Measurements from ENCODE around the gene PSG5. TPM values are rescaled to one million over a fixed set of nuclear protein-coding genes. Genes with fewer than 3 reads are reported as not detected.
"Not testable (repeated sequence)": the region's sequence is repeated elsewhere in the genome, so short reads cannot be mapped to it uniquely, and the experiment has no call there.

Gene PSG5
- total and polyA plus RNA-seq, 2 experiments from 2014 or later: 0.32 TPM; not detected in 1

DNA sequence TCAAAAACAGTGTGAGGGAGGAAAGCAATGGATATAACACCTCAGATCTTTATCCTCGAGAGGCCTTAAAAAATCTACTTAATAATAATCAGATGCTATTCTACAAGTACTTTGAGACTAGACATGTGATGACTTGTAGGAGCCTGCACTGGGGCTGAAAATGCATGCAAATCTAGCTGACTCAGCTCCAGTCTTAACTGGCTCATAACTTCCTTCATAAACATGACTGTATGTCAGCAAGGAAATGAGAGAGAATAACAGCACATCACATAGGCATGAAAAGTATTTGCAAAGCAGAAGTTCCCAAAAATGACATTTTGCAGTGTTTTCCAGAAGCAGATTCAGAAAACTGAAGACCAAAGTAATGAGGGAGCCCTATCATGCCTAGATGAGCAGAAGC lies 38.1 kb downstream of the PSG5 start:
- ATAC-seq: no peak
- Histone ChIP-seq H3K4me1 (ENCODE audit: insufficient read depth) (no peaks in the 10 kb centered on the region), H3K4me3 (no peak overlapping the region), H3K4me2 (no peak overlapping the region), H3K36me3 (ENCODE audit: insufficient read depth) (no peaks in the 10 kb centered on the region), H4K20me1 (replicated peaks; ENCODE audit: insufficient read depth) (no peaks in the 10 kb centered on the region), H3K9me2 (ENCODE audit: insufficient read depth) (0 out of 2 replicates have a peak, but pooled peaks cover 4% of the 10 kb centered on the region), H3K27ac (ENCODE audit: low read depth) (no peak overlapping the region), H2AFZ (no peak overlapping the region), H3F3A (replicated peaks; ENCODE audit: low read depth) (no peaks in the 10 kb centered on the region), H3K79me2 (replicated peaks; ENCODE audit: insufficient read depth) (no peaks in the 10 kb centered on the region), H3K27me3 (ENCODE audit: insufficient read depth) (no peaks in the 10 kb centered on the region)
- Mint-ChIP-seq H3K4me1 (no peaks in the 10 kb centered on the region), H3K4me3 (no peak overlapping the region), H3K27me3 (ENCODE audit: insufficient read depth, low read depth, poor library complexity) (peaks cover 1% of the 10 kb centered on the region), H3K27ac (no peak overlapping the region), H3K36me3 (ENCODE audit: low read depth) (peaks cover 39% of the 10 kb centered on the region), H3K9me3 (peaks cover 90% of the 10 kb centered on the region)
- no peak for TF ChIP-seq NANOG (IDR thresholded peaks at IDR 0.05; ENCODE audit: borderline replicate concordance)
- no peak for TF ChIP-seq EZH2phosphoT487 (IDR thresholded peaks at IDR 0.05; ENCODE audit: unreplicated experiment)
- DNase-seq (ENCODE audit: low spot score): no peak

DNA sequence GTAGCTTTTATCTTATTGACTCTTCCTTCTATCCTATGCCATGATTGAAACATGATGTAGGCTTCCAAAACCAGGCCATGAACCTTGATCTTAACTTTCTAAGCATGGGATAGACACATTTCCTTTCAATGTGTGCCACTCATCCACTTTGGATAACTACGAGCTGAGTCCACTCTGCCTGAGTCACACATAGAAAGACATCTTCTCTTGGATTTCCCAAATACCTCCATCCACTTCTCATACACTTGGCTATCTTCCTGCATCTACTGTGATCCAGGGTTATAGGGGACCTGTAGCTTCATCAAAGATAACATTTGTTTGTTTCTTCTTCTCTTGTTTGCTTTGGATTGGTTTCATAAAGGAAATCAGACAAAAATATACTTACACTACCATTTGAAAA lies 44.6 kb downstream of the PSG5 start:
- not testable (repeated sequence) for H3K4me1 Mint-ChIP-seq; H3K36me3 ChIP-seq (ENCODE audit: insufficient read depth); H3F3A ChIP-seq (replicated peaks; ENCODE audit: low read depth); H2AFZ ChIP-seq; H3K4me3 ChIP-seq; H3K4me3 Mint-ChIP-seq; DNase-seq (ENCODE audit: low spot score); H3K27me3 ChIP-seq (ENCODE audit: insufficient read depth); H3K27ac Mint-ChIP-seq; H4K20me1 ChIP-seq (replicated peaks; ENCODE audit: insufficient read depth); H3K79me2 ChIP-seq (replicated peaks; ENCODE audit: insufficient read depth); H3K27me3 Mint-ChIP-seq (ENCODE audit: insufficient read depth, low read depth, poor library complexity); H3K4me2 ChIP-seq; H3K27ac ChIP-seq (ENCODE audit: low read depth); H3K4me1 ChIP-seq (ENCODE audit: insufficient read depth); H3K9me2 ChIP-seq (ENCODE audit: insufficient read depth); ATAC-seq
- Mint-ChIP-seq H3K9me3 (peaks cover 91% of the 10 kb centered on the region), H3K36me3 (ENCODE audit: low read depth) (peaks cover 21% of the 10 kb centered on the region; the same call in 2 of the 3 replicates)

DNA sequence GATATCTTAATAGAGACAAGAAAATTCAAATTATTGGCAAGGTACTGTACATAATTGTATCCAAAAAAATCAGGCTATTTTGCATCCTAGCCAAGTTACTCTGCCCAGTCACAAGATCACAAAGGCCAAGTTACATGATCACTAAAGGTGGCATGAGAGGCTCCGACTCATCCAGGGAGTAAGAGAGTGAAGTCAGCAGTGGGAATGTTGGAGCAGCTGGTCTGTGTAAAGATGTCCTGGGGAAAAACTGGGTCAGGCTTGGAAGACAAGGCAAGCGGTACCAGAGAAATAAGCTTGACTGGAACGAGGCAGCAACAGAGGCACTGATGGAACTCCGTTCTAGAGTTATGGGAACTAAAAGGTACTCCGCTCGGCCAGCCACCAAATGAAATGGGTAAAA lies 53.6 kb downstream of the PSG5 start:
- no peak overlapping the region for H2AFZ ChIP-seq
- Mint-ChIP-seq H3K36me3 (ENCODE audit: low read depth) (peaks cover 13% of the 10 kb centered on the region), H3K4me3 (no peak overlapping the region), H3K4me1 (no peaks in the 10 kb centered on the region), H3K27me3 (ENCODE audit: insufficient read depth, low read depth, poor library complexity) (peaks cover 2% of the 10 kb centered on the region), H3K9me3 (peaks cover 90% of the 10 kb centered on the region), H3K27ac (no peak overlapping the region)
- no peaks in the 10 kb centered on the region for H3K36me3 ChIP-seq (ENCODE audit: insufficient read depth)
- H3K4me2 ChIP-seq: no peak overlapping the region
- no peaks in the 10 kb centered on the region for H3K79me2 ChIP-seq (replicated peaks; ENCODE audit: insufficient read depth)
- H4K20me1 ChIP-seq (replicated peaks; ENCODE audit: insufficient read depth): no peaks in the 10 kb centered on the region
- no peak overlapping the region for H3K4me3 ChIP-seq
- H3F3A ChIP-seq (replicated peaks; ENCODE audit: low read depth): no peaks in the 10 kb centered on the region
- H3K4me1 ChIP-seq (ENCODE audit: insufficient read depth): no peaks in the 10 kb centered on the region
- H3K27ac ChIP-seq (ENCODE audit: low read depth): no peak overlapping the region
- DNase-seq (ENCODE audit: low spot score) (no peak), ATAC-seq (no peak)
- no peaks in the 10 kb centered on the region for H3K27me3 ChIP-seq (ENCODE audit: insufficient read depth)
- H3K9me2 ChIP-seq (ENCODE audit: insufficient read depth): no peaks in the 10 kb centered on the region
- TF ChIP-seq NANOG (IDR thresholded peaks at IDR 0.05; ENCODE audit: borderline replicate concordance) (no peak), JUNB (IDR thresholded peaks at IDR 0.05; ENCODE audit: unreplicated experiment) (no peak), EZH2 (IDR thresholded peaks at IDR 0.05; ENCODE audit: low read depth, unreplicated experiment) (no peak)
- TF ChIP-seq, protein P1, sequence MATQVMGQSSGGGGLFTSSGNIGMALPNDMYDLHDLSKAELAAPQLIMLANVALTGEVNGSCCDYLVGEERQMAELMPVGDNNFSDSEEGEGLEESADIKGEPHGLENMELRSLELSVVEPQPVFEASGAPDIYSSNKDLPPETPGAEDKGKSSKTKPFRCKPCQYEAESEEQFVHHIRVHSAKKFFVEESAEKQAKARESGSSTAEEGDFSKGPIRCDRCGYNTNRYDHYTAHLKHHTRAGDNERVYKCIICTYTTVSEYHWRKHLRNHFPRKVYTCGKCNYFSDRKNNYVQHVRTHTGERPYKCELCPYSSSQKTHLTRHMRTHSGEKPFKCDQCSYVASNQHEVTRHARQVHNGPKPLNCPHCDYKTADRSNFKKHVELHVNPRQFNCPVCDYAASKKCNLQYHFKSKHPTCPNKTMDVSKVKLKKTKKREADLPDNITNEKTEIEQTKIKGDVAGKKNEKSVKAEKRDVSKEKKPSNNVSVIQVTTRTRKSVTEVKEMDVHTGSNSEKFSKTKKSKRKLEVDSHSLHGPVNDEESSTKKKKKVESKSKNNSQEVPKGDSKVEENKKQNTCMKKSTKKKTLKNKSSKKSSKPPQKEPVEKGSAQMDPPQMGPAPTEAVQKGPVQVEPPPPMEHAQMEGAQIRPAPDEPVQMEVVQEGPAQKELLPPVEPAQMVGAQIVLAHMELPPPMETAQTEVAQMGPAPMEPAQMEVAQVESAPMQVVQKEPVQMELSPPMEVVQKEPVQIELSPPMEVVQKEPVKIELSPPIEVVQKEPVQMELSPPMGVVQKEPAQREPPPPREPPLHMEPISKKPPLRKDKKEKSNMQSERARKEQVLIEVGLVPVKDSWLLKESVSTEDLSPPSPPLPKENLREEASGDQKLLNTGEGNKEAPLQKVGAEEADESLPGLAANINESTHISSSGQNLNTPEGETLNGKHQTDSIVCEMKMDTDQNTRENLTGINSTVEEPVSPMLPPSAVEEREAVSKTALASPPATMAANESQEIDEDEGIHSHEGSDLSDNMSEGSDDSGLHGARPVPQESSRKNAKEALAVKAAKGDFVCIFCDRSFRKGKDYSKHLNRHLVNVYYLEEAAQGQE (IDR thresholded peaks at IDR 0.05; ENCODE audit: unreplicated experiment): no peak
- TF ChIP-seq, protein P2, sequence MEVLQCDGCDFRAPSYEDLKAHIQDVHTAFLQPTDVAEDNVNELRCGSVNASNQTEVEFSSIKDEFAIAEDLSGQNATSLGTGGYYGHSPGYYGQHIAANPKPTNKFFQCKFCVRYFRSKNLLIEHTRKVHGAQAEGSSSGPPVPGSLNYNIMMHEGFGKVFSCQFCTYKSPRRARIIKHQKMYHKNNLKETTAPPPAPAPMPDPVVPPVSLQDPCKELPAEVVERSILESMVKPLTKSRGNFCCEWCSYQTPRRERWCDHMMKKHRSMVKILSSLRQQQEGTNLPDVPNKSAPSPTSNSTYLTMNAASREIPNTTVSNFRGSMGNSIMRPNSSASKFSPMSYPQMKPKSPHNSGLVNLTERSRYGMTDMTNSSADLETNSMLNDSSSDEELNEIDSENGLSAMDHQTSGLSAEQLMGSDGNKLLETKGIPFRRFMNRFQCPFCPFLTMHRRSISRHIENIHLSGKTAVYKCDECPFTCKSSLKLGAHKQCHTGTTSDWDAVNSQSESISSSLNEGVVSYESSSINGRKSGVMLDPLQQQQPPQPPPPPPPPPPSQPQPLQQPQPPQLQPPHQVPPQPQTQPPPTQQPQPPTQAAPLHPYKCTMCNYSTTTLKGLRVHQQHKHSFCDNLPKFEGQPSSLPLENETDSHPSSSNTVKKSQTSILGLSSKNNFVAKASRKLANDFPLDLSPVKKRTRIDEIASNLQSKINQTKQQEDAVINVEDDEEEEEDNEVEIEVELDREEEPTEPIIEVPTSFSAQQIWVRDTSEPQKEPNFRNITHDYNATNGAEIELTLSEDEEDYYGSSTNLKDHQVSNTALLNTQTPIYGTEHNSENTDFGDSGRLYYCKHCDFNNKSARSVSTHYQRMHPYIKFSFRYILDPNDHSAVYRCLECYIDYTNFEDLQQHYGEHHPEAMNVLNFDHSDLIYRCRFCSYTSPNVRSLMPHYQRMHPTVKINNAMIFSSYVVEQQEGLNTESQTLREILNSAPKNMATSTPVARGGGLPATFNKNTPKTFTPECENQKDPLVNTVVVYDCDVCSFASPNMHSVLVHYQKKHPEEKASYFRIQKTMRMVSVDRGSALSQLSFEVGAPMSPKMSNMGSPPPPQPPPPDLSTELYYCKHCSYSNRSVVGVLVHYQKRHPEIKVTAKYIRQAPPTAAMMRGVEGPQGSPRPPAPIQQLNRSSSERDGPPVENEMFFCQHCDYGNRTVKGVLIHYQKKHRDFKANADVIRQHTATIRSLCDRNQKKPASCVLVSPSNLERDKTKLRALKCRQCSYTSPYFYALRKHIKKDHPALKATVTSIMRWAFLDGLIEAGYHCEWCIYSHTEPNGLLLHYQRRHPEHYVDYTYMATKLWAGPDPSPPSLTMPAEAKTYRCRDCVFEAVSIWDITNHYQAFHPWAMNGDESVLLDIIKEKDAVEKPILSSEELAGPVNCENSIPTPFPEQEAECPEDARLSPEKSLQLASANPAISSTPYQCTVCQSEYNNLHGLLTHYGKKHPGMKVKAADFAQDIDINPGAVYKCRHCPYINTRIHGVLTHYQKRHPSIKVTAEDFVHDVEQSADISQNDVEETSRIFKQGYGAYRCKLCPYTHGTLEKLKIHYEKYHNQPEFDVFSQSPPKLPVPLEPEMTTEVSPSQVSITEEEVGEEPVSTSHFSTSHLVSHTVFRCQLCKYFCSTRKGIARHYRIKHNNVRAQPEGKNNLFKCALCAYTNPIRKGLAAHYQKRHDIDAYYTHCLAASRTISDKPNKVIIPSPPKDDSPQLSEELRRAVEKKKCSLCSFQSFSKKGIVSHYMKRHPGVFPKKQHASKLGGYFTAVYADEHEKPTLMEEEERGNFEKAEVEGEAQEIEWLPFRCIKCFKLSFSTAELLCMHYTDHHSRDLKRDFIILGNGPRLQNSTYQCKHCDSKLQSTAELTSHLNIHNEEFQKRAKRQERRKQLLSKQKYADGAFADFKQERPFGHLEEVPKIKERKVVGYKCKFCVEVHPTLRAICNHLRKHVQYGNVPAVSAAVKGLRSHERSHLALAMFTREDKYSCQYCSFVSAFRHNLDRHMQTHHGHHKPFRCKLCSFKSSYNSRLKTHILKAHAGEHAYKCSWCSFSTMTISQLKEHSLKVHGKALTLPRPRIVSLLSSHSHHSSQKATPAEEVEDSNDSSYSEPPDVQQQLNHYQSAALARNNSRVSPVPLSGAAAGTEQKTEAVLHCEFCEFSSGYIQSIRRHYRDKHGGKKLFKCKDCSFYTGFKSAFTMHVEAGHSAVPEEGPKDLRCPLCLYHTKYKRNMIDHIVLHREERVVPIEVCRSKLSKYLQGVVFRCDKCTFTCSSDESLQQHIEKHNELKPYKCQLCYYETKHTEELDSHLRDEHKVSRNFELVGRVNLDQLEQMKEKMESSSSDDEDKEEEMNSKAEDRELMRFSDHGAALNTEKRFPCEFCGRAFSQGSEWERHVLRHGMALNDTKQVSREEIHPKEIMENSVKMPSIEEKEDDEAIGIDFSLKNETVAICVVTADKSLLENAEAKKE (CRISPR knock-in tag; IDR thresholded peaks at IDR 0.05): no peak

All from GM23338 (cell line).